Measurements from ENCODE around the gene NOS3. TPM values are rescaled to one million over a fixed set of nuclear protein-coding genes. Genes with fewer than 3 reads are reported as not detected.
A peak's percentile ranks its signal among the peaks of the same experiment; 100 is the strongest.

Gene NOS3
- total RNA-seq, 1 experiment from 2014 or later, result 0.66 TPM

GRCh38 chr7:151035902-151036301 lies 45.1 kb downstream of the NOS3 start:
- Histone ChIP-seq H3K79me2 (ENCODE audit: low read length) (0 out of 2 replicates have a peak, but pooled peaks cover 6% of the 10 kb centered on the region), H3K27ac (ENCODE audit: low read length) (no peak overlapping the region), H3F3A (ENCODE audit: low read length, unreplicated experiment) (no peaks in the 10 kb centered on the region), H3K9me3 (ENCODE audit: low read length) (no peaks in the 10 kb centered on the region), H3K36me3 (ENCODE audit: low read depth, low read length) (no peaks in the 10 kb centered on the region; the same call in 1 of the 2 replicates), H3K4me3 (ENCODE audit: low read length) (no peak overlapping the region), H3K9ac (ENCODE audit: low read length) (no peak overlapping the region), H4K20me1 (ENCODE audit: low read length) (no peaks in the 10 kb centered on the region), H3K27me3 (ENCODE audit: low read length) (no peaks in the 10 kb centered on the region), H2AFZ (ENCODE audit: low read length) (no peak overlapping the region), H3K4me1 (ENCODE audit: insufficient read depth, low read length) (peaks cover 18% of the 10 kb centered on the region), H3K4me2 (ENCODE audit: low read length) (no peak overlapping the region), H3K9me2 (replicated peaks; ENCODE audit: low read length) (no peaks in the 10 kb centered on the region)
- no peak for TF ChIP-seq EZH2phosphoT487 (IDR thresholded peaks at IDR 0.05; ENCODE audit: borderline replicate concordance, low read length)
- no peak for TF ChIP-seq CTCF (conservative IDR thresholded peaks at IDR 0.05; ENCODE audit: low read depth, low read length)
- TF ChIP-seq EZH2 (IDR thresholded peaks at IDR 0.05; ENCODE audit: low read length, unreplicated experiment), result no peak
- no peak for ATAC-seq
- POLR2A ChIA-PET (ENCODE audit: unreplicated experiment), result no interaction called here
- no peak for DNase-seq
- CTCF ChIA-PET, result no interaction called here
- no TSS peak for BruUV-seq (replicated peaks)
- intact Hi-C loops (cut with micrococcal nuclease), result no loop called here

GRCh38 chr7:151038951-151039849 lies 48.4 kb downstream of the NOS3 start:
- DNase-seq, result peak; percentile 80
- no peak for TF ChIP-seq EZH2phosphoT487 (IDR thresholded peaks at IDR 0.05; ENCODE audit: borderline replicate concordance, low read length)
- no peak for TF ChIP-seq EZH2 (IDR thresholded peaks at IDR 0.05; ENCODE audit: low read length, unreplicated experiment)
- no peak for TF ChIP-seq CTCF (conservative IDR thresholded peaks at IDR 0.05; ENCODE audit: low read depth, low read length)
- no peak overlapping the region for H3K4me3 ChIP-seq (ENCODE audit: low read length)
- intact Hi-C loops (cut with micrococcal nuclease), result no loop called here
- no peaks in the 10 kb centered on the region for H4K20me1 ChIP-seq (ENCODE audit: low read length)
- H3K9me2 ChIP-seq (replicated peaks; ENCODE audit: low read length), result no peaks in the 10 kb centered on the region
- no peaks in the 10 kb centered on the region for H3K27me3 ChIP-seq (ENCODE audit: low read length)
- no peaks in the 10 kb centered on the region; the same call in 1 of the 2 replicates for H3K36me3 ChIP-seq (ENCODE audit: low read depth, low read length)
- peak; percentile 92 for ATAC-seq
- no peaks in the 10 kb centered on the region for H3K79me2 ChIP-seq (ENCODE audit: low read length)
- H3K9ac ChIP-seq (ENCODE audit: low read length), result peak overlapping the region; percentile 40
- H3K4me2 ChIP-seq (ENCODE audit: low read length), result peak overlapping the region; percentile 61
- no TSS peak for BruUV-seq (replicated peaks)
- peak overlapping the region; percentile 70 for H3K27ac ChIP-seq (ENCODE audit: low read length)
- no peaks in the 10 kb centered on the region for H3F3A ChIP-seq (ENCODE audit: low read length, unreplicated experiment)
- POLR2A ChIA-PET (ENCODE audit: unreplicated experiment), result no interaction called here
- CTCF ChIA-PET, result no interaction called here
- H3K9me3 ChIP-seq (ENCODE audit: low read length), result no peaks in the 10 kb centered on the region
- peaks cover 18% of the 10 kb centered on the region for H3K4me1 ChIP-seq (ENCODE audit: insufficient read depth, low read length)
- H2AFZ ChIP-seq (ENCODE audit: low read length), result no peak overlapping the region
